ENCODE measurements around the gene CREG2. TPM values are rescaled to one million over a fixed set of nuclear protein-coding genes. Genes with fewer than 3 reads are reported as not detected.

Gene CREG2
- polyA plus RNA-seq, 4 donors: under 0.01 to 6.8 (median 0.24) TPM; not detected in 1

DNA sequence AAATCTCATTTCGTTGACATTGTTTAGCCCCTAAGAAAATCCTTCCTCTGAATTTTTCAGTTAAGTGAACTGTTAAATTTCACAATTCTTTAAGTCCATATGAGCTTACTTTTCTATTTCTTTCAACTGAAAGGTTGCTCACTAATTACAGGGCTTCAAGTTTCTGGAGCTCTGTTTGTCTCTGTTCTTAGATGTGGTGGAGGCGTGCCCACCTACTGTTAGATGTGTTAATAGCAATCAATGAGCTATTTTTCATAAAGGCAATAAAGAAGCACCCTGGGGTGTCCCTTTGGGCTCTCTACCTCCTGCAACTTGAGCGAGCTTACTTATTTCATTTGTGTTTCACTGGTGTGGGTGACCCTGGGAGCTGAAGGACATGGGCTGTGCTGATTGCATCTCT is 25.0 kb downstream of the CREG2 start:
- no peak for FAIRE-seq
- Histone ChIP-seq H3K27me3 (ENCODE audit: control insufficient read depth in 3 of 3, insufficient read depth in 3 of 3, low read length in 3 of 3) (no peaks in the 10 kb centered on the region), H3K4me1 (ENCODE audit: control insufficient read depth in 3 of 3, insufficient read depth in 2 of 3, low read depth in 1 of 3, low read length in 2 of 3) (peaks cover 0 to 17% (median 3%) of the 10 kb centered on the region in 3 donors), H3K4me3 (ENCODE audit: low read depth in 1 of 3, low read length in 3 of 3) (no peak overlapping the region), H3K36me3 (ENCODE audit: control insufficient read depth in 3 of 3, insufficient read depth in 2 of 3, low read depth in 1 of 3, low read length in 3 of 3) (no peaks in the 10 kb centered on the region), H3K9me3 (ENCODE audit: control insufficient read depth in 2 of 2, insufficient read depth in 1 of 2, low read depth in 1 of 2, low read length in 1 of 2) (no peaks in the 10 kb centered on the region), H3K27ac (ENCODE audit: low read depth in 1 of 3, low read length in 2 of 3) (no peak overlapping the region)
- DNase-seq: no peak
- WGBS, 3 donors: 82 to 90% (median 83%) methylated on average over 3 of the region's 3 CpGs

DNA sequence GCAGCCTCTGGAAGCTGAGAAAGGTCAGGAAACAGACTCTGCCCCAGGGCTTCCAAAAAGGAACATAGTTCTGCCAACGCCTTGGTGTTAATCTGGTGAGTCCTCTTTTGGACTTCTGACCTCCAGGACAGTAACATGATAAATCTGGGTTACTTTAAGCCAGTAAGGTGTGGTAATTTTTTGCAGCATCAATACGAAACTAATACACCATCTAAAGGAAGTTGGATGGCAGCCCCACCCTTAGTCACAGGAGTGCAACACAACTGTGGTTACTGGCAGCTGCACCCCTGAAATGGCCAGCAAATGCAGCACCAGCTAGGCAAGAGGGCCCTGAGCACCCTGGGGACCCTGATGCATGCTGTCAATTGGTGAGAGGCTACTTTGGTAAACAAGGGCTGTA is 25.8 kb downstream of the CREG2 start:
- Histone ChIP-seq H3K27me3 (ENCODE audit: control insufficient read depth in 3 of 3, insufficient read depth in 3 of 3, low read length in 3 of 3) (no peaks in the 10 kb centered on the region), H3K4me3 (ENCODE audit: low read depth in 1 of 3, low read length in 3 of 3) (no peak overlapping the region), H3K9me3 (ENCODE audit: control insufficient read depth in 2 of 2, insufficient read depth in 1 of 2, low read depth in 1 of 2, low read length in 1 of 2) (no peaks in the 10 kb centered on the region), H3K27ac (ENCODE audit: low read depth in 1 of 3, low read length in 2 of 3) (peak overlapping the region in 1 of 3 donors; percentile 65), H3K36me3 (ENCODE audit: control insufficient read depth in 3 of 3, insufficient read depth in 2 of 3, low read depth in 1 of 3, low read length in 3 of 3) (no peaks in the 10 kb centered on the region), H3K4me1 (ENCODE audit: control insufficient read depth in 3 of 3, insufficient read depth in 2 of 3, low read depth in 1 of 3, low read length in 2 of 3) (peaks cover 0 to 17% (median 3%) of the 10 kb centered on the region in 3 donors)
- WGBS, 3 donors: 5 to 37% (median 16%) methylated on average over 2 of the region's 2 CpGs
- DNase-seq: peak in 1 of 2 donors; percentile 71
- no peak for FAIRE-seq

DNA sequence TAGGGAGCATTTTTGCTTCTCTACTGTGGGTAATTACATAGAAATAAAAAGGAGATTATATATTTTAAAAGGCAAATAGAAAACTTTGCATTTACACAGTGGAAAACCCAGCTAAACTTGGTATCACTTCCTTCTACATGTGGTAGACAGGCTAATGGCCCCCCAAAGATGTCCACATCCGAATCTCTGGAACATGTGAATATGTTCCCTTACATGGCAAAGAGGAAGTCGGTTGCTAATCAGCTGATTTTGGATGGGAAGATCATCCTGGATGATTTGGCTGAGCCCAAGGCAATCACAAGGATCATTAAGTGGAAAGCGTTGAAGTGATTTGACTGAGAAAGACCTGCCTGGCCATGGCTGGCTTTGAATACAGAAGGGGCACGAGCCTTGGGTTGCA is 26.2 kb downstream of the CREG2 start:
- no peaks in the 10 kb centered on the region for H3K36me3 ChIP-seq (ENCODE audit: control insufficient read depth in 3 of 3, insufficient read depth in 2 of 3, low read depth in 1 of 3, low read length in 3 of 3)
- FAIRE-seq (no peak), DNase-seq (no peak)
- no peaks in the 10 kb centered on the region for H3K9me3 ChIP-seq (ENCODE audit: control insufficient read depth in 2 of 2, insufficient read depth in 1 of 2, low read depth in 1 of 2, low read length in 1 of 2)
- H3K27ac ChIP-seq (ENCODE audit: low read depth in 1 of 3, low read length in 2 of 3): peak overlapping the region in 1 of 3 donors; percentile 65
- H3K4me1 ChIP-seq (ENCODE audit: control insufficient read depth in 3 of 3, insufficient read depth in 2 of 3, low read depth in 1 of 3, low read length in 2 of 3): peaks cover 0 to 17% (median 3%) of the 10 kb centered on the region in 3 donors
- WGBS, 3 donors: 67 to 74% (median 72%) methylated on average over 4 of the region's 4 CpGs
- no peaks in the 10 kb centered on the region for H3K27me3 ChIP-seq (ENCODE audit: control insufficient read depth in 3 of 3, insufficient read depth in 3 of 3, low read length in 3 of 3)
- H3K4me3 ChIP-seq (ENCODE audit: low read depth in 1 of 3, low read length in 3 of 3): no peak overlapping the region

- Histone ChIP-seq H3K27ac (ENCODE audit: low read depth in 1 of 3, low read length in 2 of 3) (peak overlapping the region in 1 of 3 donors; percentile 65), H3K36me3 (ENCODE audit: control insufficient read depth in 3 of 3, insufficient read depth in 2 of 3, low read depth in 1 of 3, low read length in 3 of 3) (no peaks in the 10 kb centered on the region), H3K9me3 (ENCODE audit: control insufficient read depth in 2 of 2, insufficient read depth in 1 of 2, low read depth in 1 of 2, low read length in 1 of 2) (no peaks in the 10 kb centered on the region), H3K4me1 (ENCODE audit: control insufficient read depth in 3 of 3, insufficient read depth in 2 of 3, low read depth in 1 of 3, low read length in 2 of 3) (peaks cover 0 to 17% (median 3%) of the 10 kb centered on the region in 3 donors), H3K4me3 (ENCODE audit: low read depth in 1 of 3, low read length in 3 of 3) (no peak overlapping the region), H3K27me3 (ENCODE audit: control insufficient read depth in 3 of 3, insufficient read depth in 3 of 3, low read length in 3 of 3) (no peaks in the 10 kb centered on the region)
- DNase-seq: peak; percentile 66 to 79
- no peak for FAIRE-seq
- WGBS, 3 donors: 17 to 55% (median 35%) methylated on average over 4 of the region's 4 CpGs
Observed at GRCh38 chr2:101360232-101360631, 27.1 kb downstream of the CREG2 start.

DNA sequence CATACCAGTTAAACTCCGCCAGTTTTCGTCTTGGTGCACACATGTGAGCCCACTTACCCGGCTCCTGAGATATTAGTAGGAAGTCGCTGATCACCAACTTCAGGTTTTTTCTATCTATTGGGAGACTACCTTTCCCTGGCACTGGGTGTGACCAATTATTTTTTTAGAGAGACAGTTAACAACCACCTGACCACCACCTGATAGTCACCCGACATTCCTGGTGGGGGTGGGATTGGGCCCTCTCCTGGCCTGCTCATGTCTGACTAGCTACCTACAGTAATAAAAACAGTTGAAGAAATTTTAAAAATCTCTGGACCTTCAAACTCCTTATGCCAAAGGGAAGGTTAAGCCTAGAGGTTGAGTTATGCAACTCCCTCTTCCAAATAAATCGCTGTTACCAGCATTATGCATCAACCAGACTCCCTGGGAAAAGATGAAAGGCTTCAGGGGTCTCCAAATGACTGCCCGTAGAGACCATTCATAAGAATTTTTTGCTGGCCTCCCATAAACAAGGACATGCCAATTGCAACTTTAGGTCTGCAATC is 27.8 kb downstream of the CREG2 start:
- WGBS, 3 donors: 88 to 94% (median 92%) methylated on average over 7 of the region's 7 CpGs
- Histone ChIP-seq H3K9me3 (ENCODE audit: control insufficient read depth in 2 of 2, insufficient read depth in 1 of 2, low read depth in 1 of 2, low read length in 1 of 2) (no peaks in the 10 kb centered on the region), H3K4me1 (ENCODE audit: control insufficient read depth in 3 of 3, insufficient read depth in 2 of 3, low read depth in 1 of 3, low read length in 2 of 3) (peaks cover 0 to 17% (median 3%) of the 10 kb centered on the region in 3 donors), H3K36me3 (ENCODE audit: control insufficient read depth in 3 of 3, insufficient read depth in 2 of 3, low read depth in 1 of 3, low read length in 3 of 3) (no peaks in the 10 kb centered on the region), H3K4me3 (ENCODE audit: low read depth in 1 of 3, low read length in 3 of 3) (no peak overlapping the region), H3K27me3 (ENCODE audit: control insufficient read depth in 3 of 3, insufficient read depth in 3 of 3, low read length in 3 of 3) (no peaks in the 10 kb centered on the region), H3K27ac (ENCODE audit: low read depth in 1 of 3, low read length in 2 of 3) (peak overlapping the region in 1 of 3 donors; percentile 65)
- DNase-seq: no peak
- no peak for FAIRE-seq

GRCh38 chr2:101357376-101357775 is 29.9 kb downstream of the CREG2 start:
- no peak for DNase-seq

DNA sequence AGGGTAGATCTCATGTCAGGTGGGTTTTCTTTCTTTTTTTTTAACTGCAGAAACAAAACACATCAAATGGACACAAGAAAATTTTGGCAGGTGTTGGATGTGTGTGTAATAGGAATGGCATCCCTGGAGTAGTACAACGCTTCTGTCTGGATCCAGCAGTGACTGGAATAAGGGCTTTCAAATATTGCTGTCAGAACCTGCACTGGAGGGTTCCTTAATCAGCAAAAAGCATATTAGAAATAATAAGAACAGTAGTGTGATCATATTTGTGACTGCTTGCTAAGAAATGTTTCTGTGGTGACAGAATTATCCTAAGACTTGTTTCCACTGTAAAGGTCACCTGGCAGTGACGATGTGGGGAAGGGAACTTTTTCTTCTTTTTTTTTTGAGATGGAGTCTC is 30.8 kb downstream of the CREG2 start:
- H3K27me3 ChIP-seq (ENCODE audit: control insufficient read depth in 3 of 3, insufficient read depth in 3 of 3, low read length in 3 of 3): no peaks in the 10 kb centered on the region
- H3K9me3 ChIP-seq (ENCODE audit: control insufficient read depth in 2 of 2, insufficient read depth in 1 of 2, low read depth in 1 of 2, low read length in 1 of 2): no peaks in the 10 kb centered on the region
- 76 to 78% (median 76%) methylated on average over 2 of the region's 2 CpGs for WGBS, 3 donors
- FAIRE-seq (no peak), DNase-seq (no peak)
- H3K4me1 ChIP-seq (ENCODE audit: control insufficient read depth in 3 of 3, insufficient read depth in 2 of 3, low read depth in 1 of 3, low read length in 2 of 3): peaks cover 0 to 15% (median 3%) of the 10 kb centered on the region in 3 donors
- no peak overlapping the region for H3K27ac ChIP-seq (ENCODE audit: low read depth in 1 of 3, low read length in 2 of 3)
- no peaks in the 10 kb centered on the region for H3K36me3 ChIP-seq (ENCODE audit: control insufficient read depth in 3 of 3, insufficient read depth in 2 of 3, low read depth in 1 of 3, low read length in 3 of 3)
- H3K4me3 ChIP-seq (ENCODE audit: low read depth in 1 of 3, low read length in 3 of 3): no peak overlapping the region

More at GRCh38 chr2:101357376-101357775, 29.9 kb downstream of the CREG2 start:
- H3K4me1 ChIP-seq (ENCODE audit: control insufficient read depth in 3 of 3, insufficient read depth in 2 of 3, low read depth in 1 of 3, low read length in 2 of 3): peaks cover 0 to 17% (median 3%) of the 10 kb centered on the region in 3 donors
- no peaks in the 10 kb centered on the region for H3K27me3 ChIP-seq (ENCODE audit: control insufficient read depth in 3 of 3, insufficient read depth in 3 of 3, low read length in 3 of 3)
- H3K27ac ChIP-seq (ENCODE audit: low read depth in 1 of 3, low read length in 2 of 3): no peak overlapping the region
- no peak for FAIRE-seq
- H3K4me3 ChIP-seq (ENCODE audit: low read depth in 1 of 3, low read length in 3 of 3): no peak overlapping the region
- no peaks in the 10 kb centered on the region for H3K36me3 ChIP-seq (ENCODE audit: control insufficient read depth in 3 of 3, insufficient read depth in 2 of 3, low read depth in 1 of 3, low read length in 3 of 3)
- H3K9me3 ChIP-seq (ENCODE audit: control insufficient read depth in 2 of 2, insufficient read depth in 1 of 2, low read depth in 1 of 2, low read length in 1 of 2): no peaks in the 10 kb centered on the region

DNA sequence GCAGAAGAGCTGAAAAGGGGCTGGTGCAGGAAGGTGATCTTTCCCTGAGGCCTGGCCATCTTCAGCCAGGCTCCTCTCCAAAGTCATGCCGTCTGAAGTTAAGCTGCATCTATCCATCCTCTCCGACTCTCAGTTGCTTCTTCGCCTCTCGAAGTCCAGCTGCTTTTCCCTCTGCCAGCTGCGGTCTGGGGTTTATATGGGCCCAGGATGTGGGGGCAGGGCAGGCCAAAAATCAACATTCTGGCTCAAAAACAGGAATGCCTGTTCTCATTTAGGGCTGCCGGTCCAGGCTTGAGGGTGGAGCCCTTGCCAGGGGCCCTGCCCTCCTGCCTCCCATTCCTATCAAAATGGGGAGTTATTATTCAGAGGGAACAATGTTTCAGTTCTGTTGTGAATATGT is 31.2 kb downstream of the CREG2 start:
- no peak overlapping the region for H3K4me3 ChIP-seq (ENCODE audit: low read depth in 1 of 3, low read length in 3 of 3)
- DNase-seq (no peak), FAIRE-seq (no peak)
- 68 to 87% (median 75%) methylated on average over 6 of the region's 6 CpGs for WGBS, 3 donors
- H3K36me3 ChIP-seq (ENCODE audit: control insufficient read depth in 3 of 3, insufficient read depth in 2 of 3, low read depth in 1 of 3, low read length in 3 of 3): no peaks in the 10 kb centered on the region
- H3K27me3 ChIP-seq (ENCODE audit: control insufficient read depth in 3 of 3, insufficient read depth in 3 of 3, low read length in 3 of 3): no peaks in the 10 kb centered on the region
- H3K27ac ChIP-seq (ENCODE audit: low read depth in 1 of 3, low read length in 2 of 3): no peak overlapping the region
- peaks cover 0 to 12% (median 0%) of the 10 kb centered on the region in 3 donors for H3K4me1 ChIP-seq (ENCODE audit: control insufficient read depth in 3 of 3, insufficient read depth in 2 of 3, low read depth in 1 of 3, low read length in 2 of 3)
- H3K9me3 ChIP-seq (ENCODE audit: control insufficient read depth in 2 of 2, insufficient read depth in 1 of 2, low read depth in 1 of 2, low read length in 1 of 2): no peaks in the 10 kb centered on the region
